A673 (cell line): ENCODE results near the gene ATG9B. TPM values are rescaled to one million over a fixed set of nuclear protein-coding genes. Genes with fewer than 3 reads are reported as not detected.

ENCODE experiments used
- BruUV-seq: library from RNA; stranded (reverse); fragments of 400-500 nt; replicated peaks from 2 replicates; lab custom pipeline; 2021; lab: Mats Ljungman, UMichigan
- CTCF ChIA-PET: fragments of 300-600 bp; sonication (Branson Sonifier 250); formaldehyde crosslinking; loops from one replicate; lab custom pipeline; 2022; ENCODE audit warnings: antibody characterized with exemption; lab: Charles Lee
- POLR2A ChIA-PET: fragments of 300-600 bp; sonication (Branson Sonifier 250); formaldehyde crosslinking; loops from one replicate; lab custom pipeline; 2022; ENCODE audit warnings: antibody characterized with exemption; ENCODE audit not compliant: low non-redundant PET; lab: Charles Lee
- DNase-seq: peaks from one replicate; pipeline ENCODE4 v3.0.0-alpha.2; 2015; ENCODE audit warnings: low spot score
- H3K27ac ChIP-seq: fragments of 200-600 bp; sonication (generic); 2 replicates; pipeline ENCODE4 v1.5.1; 2016; ENCODE audit warnings: mixed run types, low read depth, mild to moderate bottlenecking, mixed read lengths, antibody characterized with exemption, low read length; ENCODE audit not compliant: poor library complexity, severe bottlenecking
- H3K27me3 ChIP-seq: fragments of 200-600 bp; sonication (generic); replicated peaks from 2 replicates; pipeline ENCODE4 v1.6.1; 2017; ENCODE audit warnings: mixed run types, low read depth, mild to moderate bottlenecking, mixed read lengths, antibody characterized with exemption, low read length; ENCODE audit not compliant: insufficient read depth, poor library complexity
- H3K36me3 ChIP-seq: fragments of 200-600 bp; sonication (generic); 2 replicates; pipeline ENCODE4 v1.6.1; 2016; ENCODE audit warnings: mixed run types, mild to moderate bottlenecking, mixed read lengths, antibody characterized with exemption, low read length; ENCODE audit not compliant: insufficient read depth, poor library complexity, severe bottlenecking
- H3K4me1 ChIP-seq: fragments of 200-600 bp; sonication (generic); 2 replicates; pipeline ENCODE4 v1.6.1; 2017; ENCODE audit warnings: mixed run types, mild to moderate bottlenecking, mixed read lengths, antibody characterized with exemption, low read length; ENCODE audit not compliant: insufficient read depth, poor library complexity, severe bottlenecking
- H3K4me3 ChIP-seq: fragments of 200-600 bp; sonication (generic); 2 replicates; pipeline ENCODE4 v1.5.1; 2016; ENCODE audit warnings: low read depth, mixed run types, mild to moderate bottlenecking, mixed read lengths, low read length; ENCODE audit not compliant: poor library complexity, severe bottlenecking
- H3K9me3 ChIP-seq: fragments of 200-600 bp; sonication (generic); 2 replicates; pipeline ENCODE4 v1.6.1; 2016; ENCODE audit warnings: mixed run types, low read depth, mild to moderate bottlenecking, mixed read lengths, antibody characterized with exemption, low read length; ENCODE audit not compliant: poor library complexity, severe bottlenecking
- EZH2 ChIP-seq: fragments of 200-600 bp; sonication (generic); IDR thresholded peaks from 2 replicates; pipeline ENCODE4 v1.6.1; 2017; ENCODE audit warnings: borderline replicate concordance, low read depth, mild to moderate bottlenecking, mixed read lengths, antibody characterized with exemption, low read length; ENCODE audit not compliant: poor library complexity, severe bottlenecking
- intact Hi-C: fragments of 100-400 bp; cut with micrococcal nuclease; formaldehyde crosslinking; loops from one replicate; pipeline ENCODE4 v1.10.0; 2022; ENCODE audit not compliant: unreplicated experiment
- total RNA-seq: library from RNA; stranded (reverse); gene quantifications from 2 replicates; pipeline ENCODE4 v1.2.3, GENCODE V29; 2021
- TF ChIP-seq, protein P1 (sequence below): fragments of 300-800, 200-600 bp; sonication (generic); conservative IDR thresholded peaks from 2 replicates; pipeline ENCODE4 v1.5.1; 2017; ENCODE audit warnings: low read depth, mild to moderate bottlenecking, antibody characterized with exemption, low read length, moderate library complexity, mixed read lengths

Gene ATG9B
- total RNA-seq, 1 experiment from 2014 or later, result 1.9 TPM

DNA sequence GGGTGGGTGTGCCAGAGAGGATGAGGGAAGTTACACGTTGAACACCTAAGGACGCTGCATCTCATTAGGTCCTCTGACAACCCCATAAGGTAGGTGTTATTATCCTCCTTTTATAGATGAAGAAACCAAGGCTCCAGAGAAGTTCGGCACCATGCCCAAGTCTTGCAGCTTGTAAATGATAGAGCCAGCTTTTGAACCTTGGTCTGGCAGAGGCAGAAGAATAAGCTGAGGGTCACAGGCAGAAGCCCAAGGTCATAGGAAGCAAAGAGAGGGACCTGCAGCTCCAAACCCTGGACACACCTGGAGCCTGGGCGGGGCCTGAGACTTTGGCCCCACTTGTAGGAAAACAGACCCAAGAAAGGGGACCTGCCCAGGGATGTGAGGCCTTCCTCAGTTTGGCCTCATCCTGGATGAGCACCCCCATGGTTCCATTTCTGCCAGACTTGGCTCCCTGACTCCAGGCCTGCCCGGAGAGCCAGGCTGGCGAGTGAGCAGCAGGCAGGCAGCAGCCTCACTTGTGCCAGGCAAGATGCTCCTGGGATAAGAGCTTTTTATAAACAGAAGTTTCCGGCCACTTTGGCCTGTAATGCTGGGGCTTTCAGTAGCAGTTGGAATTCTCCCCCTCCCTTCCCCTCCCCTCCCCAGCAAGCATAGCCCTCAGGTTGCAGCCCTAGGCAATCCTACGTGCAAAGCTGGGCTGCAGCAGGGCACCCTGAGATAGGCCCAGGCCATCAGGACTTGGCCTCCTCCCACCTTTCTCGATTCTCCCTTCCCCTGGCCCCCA, 48.6 kb downstream of the ATG9B start:
- ChIA-PET POLR2A (no interaction called here), CTCF (interaction anchor here (0.5 kb wide), 2 partner anchors 446 to 862 kb away, joined by 5 to 6 read pairs; no protein-coding TSS in a partner anchor)
- DNase-seq, result no peak
- BruUV-seq, result no TSS peak
- H3K9me3 ChIP-seq, result no peaks in the 10 kb centered on the region
- H3K27me3 ChIP-seq, result peaks cover 9% of the 10 kb centered on the region
- intact Hi-C loops, result no loop called here
- H3K27ac ChIP-seq, result no peak overlapping the region
- no peaks in the 10 kb centered on the region for H3K36me3 ChIP-seq
- H3K4me1 ChIP-seq, result peaks cover 24% of the 10 kb centered on the region
- TF ChIP-seq, protein P1, sequence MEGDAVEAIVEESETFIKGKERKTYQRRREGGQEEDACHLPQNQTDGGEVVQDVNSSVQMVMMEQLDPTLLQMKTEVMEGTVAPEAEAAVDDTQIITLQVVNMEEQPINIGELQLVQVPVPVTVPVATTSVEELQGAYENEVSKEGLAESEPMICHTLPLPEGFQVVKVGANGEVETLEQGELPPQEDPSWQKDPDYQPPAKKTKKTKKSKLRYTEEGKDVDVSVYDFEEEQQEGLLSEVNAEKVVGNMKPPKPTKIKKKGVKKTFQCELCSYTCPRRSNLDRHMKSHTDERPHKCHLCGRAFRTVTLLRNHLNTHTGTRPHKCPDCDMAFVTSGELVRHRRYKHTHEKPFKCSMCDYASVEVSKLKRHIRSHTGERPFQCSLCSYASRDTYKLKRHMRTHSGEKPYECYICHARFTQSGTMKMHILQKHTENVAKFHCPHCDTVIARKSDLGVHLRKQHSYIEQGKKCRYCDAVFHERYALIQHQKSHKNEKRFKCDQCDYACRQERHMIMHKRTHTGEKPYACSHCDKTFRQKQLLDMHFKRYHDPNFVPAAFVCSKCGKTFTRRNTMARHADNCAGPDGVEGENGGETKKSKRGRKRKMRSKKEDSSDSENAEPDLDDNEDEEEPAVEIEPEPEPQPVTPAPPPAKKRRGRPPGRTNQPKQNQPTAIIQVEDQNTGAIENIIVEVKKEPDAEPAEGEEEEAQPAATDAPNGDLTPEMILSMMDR, result no peak
- TF ChIP-seq EZH2, result no peak
- peak overlapping the region; percentile 55 for H3K4me3 ChIP-seq

DNA sequence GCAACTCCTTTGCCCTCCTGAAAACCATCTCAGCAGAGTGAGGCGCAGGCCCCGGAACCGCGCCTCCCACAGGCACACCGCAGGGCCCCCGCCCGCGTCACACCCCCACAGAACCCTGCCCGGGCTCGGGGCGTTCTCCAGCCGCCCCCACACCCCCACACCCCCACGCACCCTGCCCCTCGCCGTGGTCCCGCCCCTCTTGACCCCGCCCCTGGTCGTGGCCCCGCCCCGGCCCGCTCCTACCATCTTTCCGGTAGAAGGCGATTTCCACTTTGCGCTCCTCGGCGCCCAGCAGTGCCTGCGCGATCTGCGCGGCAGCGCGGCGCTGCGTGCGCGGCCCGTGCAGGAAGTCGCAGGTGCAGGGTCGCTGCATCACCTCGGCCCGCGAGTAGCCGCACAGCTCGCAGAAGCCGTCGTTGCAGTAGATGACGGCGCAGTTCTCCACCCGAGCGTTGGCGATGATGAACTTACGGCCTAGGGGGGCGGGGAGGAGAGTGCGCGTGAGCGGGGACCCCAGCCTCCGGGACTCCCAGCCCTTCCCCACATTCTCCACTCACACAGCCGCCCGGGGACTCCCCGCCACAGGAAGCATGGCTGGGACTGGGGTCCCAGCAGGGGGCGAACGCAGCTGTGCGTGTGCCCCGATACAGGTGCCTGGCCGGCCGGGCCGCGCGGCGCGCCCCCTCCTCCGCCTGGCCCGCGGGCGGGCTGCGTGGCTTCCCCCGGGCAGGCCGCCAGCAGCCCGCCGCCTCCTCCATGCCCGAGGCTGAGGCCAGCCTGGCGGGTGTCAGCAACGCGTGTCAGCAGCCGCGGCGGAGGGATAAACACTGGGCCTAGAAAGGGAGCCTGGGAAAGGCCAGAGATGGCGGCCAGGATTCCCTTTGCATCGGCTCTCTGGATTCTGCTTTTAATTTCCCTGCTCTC, 49.6 kb downstream of the ATG9B start:
- BruUV-seq, result no TSS peak
- peak; percentile 48 for DNase-seq
- no peaks in the 10 kb centered on the region for H3K27me3 ChIP-seq
- intact Hi-C loops, result no loop called here
- peak overlapping the region; percentile 55 for H3K4me3 ChIP-seq
- TF ChIP-seq, protein P1, result peak; percentile 30; the same call in 1 of the 2 replicates
- no peak for TF ChIP-seq EZH2
- ChIA-PET CTCF (interaction anchor here (0.5 to 0.7 kb wide), 2 partner anchors 10 to 861 kb away, joined by 3 to 6 read pairs; no protein-coding TSS in a partner anchor), POLR2A (no interaction called here)
- H3K27ac ChIP-seq, result no peak overlapping the region
- H3K9me3 ChIP-seq, result no peaks in the 10 kb centered on the region
- no peaks in the 10 kb centered on the region for H3K36me3 ChIP-seq
- H3K4me1 ChIP-seq, result peaks cover 24% of the 10 kb centered on the region
